K562 (cell line): ENCODE measurements around the gene ACADM. TPM values are rescaled to one million over a fixed set of nuclear protein-coding genes. Genes with fewer than 3 reads are reported as not detected.
A peak's percentile ranks its signal among the peaks of the same experiment; 100 is the strongest.

Experiments
- ARID1B ChIP-seq: fragments of 450-650 bp; IDR thresholded peaks from 2 replicates; pipeline ENCODE4 v1.6.1; 2016; ENCODE audit warnings: antibody characterized with exemption, mild to moderate bottlenecking, inconsistent platforms
- ATF7 ChIP-seq: fragments of 450-650 bp; IDR thresholded peaks from 2 replicates; pipeline ENCODE4 v1.7.1; 2014; ENCODE audit warnings: mild to moderate bottlenecking, moderate library complexity
- CREM ChIP-seq: IDR thresholded peaks from 2 replicates; pipeline ENCODE4 v1.6.1; 2014; ENCODE audit warnings: antibody characterized with exemption, low read depth
- ELF4 ChIP-seq: fragments of 450-650 bp; formaldehyde crosslinking; IDR thresholded peaks from 2 replicates; pipeline ENCODE4 v1.4.0; 2022; ENCODE audit warnings: missing genetic modification characterization
- ETV6 ChIP-seq, 3 experiments: fragments of 150-350 bp in 1 of 3; sonication (generic) in 1 of 3; formaldehyde crosslinking in 1 of 3; IDR thresholded peaks; 2 replicates each; pipeline versions ENCODE4 v1.6.1 to v1.8.0; 2014 to 2022; ENCODE audit warnings: borderline replicate concordance in 2 of 3, low read depth in 2 of 3, antibody characterized with exemption in 1 of 3, low read length in 1 of 3, mild to moderate bottlenecking in 1 of 3, missing genetic modification reagents in 1 of 3
- EZH2 ChIP-seq: IDR thresholded peaks from 2 replicates; pipeline ENCODE4 v1.6.1; 2012; ENCODE audit warnings: low read depth, mild to moderate bottlenecking, inconsistent platforms, low read length, borderline replicate concordance
- FOS ChIP-seq: IDR thresholded peaks from 3 replicates; pipeline ENCODE4 v1.6.1; 2011; ENCODE audit not compliant: insufficient read length; ENCODE audit errors: extremely low read depth
- FUS ChIP-seq: fragments of 200-400 bp; formaldehyde crosslinking; optimal IDR thresholded peaks from 2 replicates; pipeline ENCODE3; 2017; ENCODE audit warnings: low read depth, low read length
- KHSRP ChIP-seq: fragments of 450-650 bp; IDR thresholded peaks from 2 replicates; pipeline ENCODE4 v1.6.1; 2017
- MAFK ChIP-seq: IDR thresholded peaks from 2 replicates; pipeline ENCODE4 v1.6.1; 2011; ENCODE audit warnings: low read length, improper control_type of control experiment
- MECOM ChIP-seq: fragments of 250-450 bp; sonication (Bioruptor Pico); IDR thresholded peaks from 2 replicates; pipeline ENCODE4 v1.8.0; 2022; ENCODE audit warnings: inconsistent platforms
- MYC ChIP-seq, 2 experiments: fragments of 250-450 bp in 1 of 2; sonication (Bioruptor Pico) in 1 of 2; IDR thresholded peaks; 2 replicates each; pipeline versions ENCODE4 v1.5.1 to v1.6.1; 2012 to 2021; ENCODE audit warnings: low read depth in 2 of 2, borderline replicate concordance in 1 of 2, improper control_type of control experiment in 1 of 2, low read length in 1 of 2, mild to moderate bottlenecking in 1 of 2, moderate library complexity in 1 of 2
- NUFIP1 ChIP-seq: fragments of 450-650 bp; IDR thresholded peaks from 2 replicates; pipeline ENCODE4 v1.6.1; 2018; ENCODE audit not compliant: partially characterized antibody
- PHF8 ChIP-seq: fragments of 200-600 bp; sonication (generic); IDR thresholded peaks from 2 replicates; pipeline ENCODE4 v1.6.1; 2012; ENCODE audit warnings: mixed run types, mild to moderate bottlenecking, inconsistent platforms, low read length, moderate library complexity, borderline replicate concordance
- PRPF4 ChIP-seq: fragments of 200-400 bp; formaldehyde crosslinking; IDR thresholded peaks from one replicate; pipeline ENCODE4 v1.6.1; 2017; ENCODE audit warnings: low read length, low read depth, mild to moderate bottlenecking; ENCODE audit not compliant: insufficient read depth, poor library complexity, severe bottlenecking
- RB1 ChIP-seq: fragments of 450-650 bp; IDR thresholded peaks from 2 replicates; pipeline ENCODE4 v1.6.1; 2017; ENCODE audit warnings: low read depth, mild to moderate bottlenecking
- SMARCE1 ChIP-seq: fragments of 450-650 bp; IDR thresholded peaks from 2 replicates; pipeline ENCODE4 v1.7.1; 2016; ENCODE audit warnings: mild to moderate bottlenecking
- SNRNP70 ChIP-seq: fragments of 200-400 bp; formaldehyde crosslinking; optimal IDR thresholded peaks from 2 replicates; pipeline ENCODE3; 2017; ENCODE audit warnings: low read depth, low read length
- TAF15 ChIP-seq: fragments of 200-400 bp; formaldehyde crosslinking; IDR thresholded peaks from 2 replicates; pipeline ENCODE4 v1.6.1; 2017; ENCODE audit warnings: mild to moderate bottlenecking, low read depth, low read length, moderate library complexity
- ZBTB43 ChIP-seq: sonication (generic); formaldehyde crosslinking; IDR thresholded peaks from 2 replicates; pipeline ENCODE4 v1.8.0; 2023; ENCODE audit warnings: mild to moderate bottlenecking, missing genetic modification reagents
- ZNF224 ChIP-seq: sonication (generic); formaldehyde crosslinking; IDR thresholded peaks from 2 replicates; pipeline ENCODE4 v1.8.0; 2022; ENCODE audit warnings: mild to moderate bottlenecking, missing genetic modification reagents
- ZNF3 ChIP-seq: fragments of 250-450 bp; sonication (Bioruptor Pico); IDR thresholded peaks from 2 replicates; pipeline ENCODE4 v1.5.0; 2021; ENCODE audit warnings: mild to moderate bottlenecking, moderate library complexity
- ZNF316 ChIP-seq: fragments of 450-650 bp; IDR thresholded peaks from 2 replicates; pipeline ENCODE4 v1.6.1; 2016
- polyA plus RNA-seq, 8 experiments: library from polyadenylated mRNA; depleted of rRNA in 4 of 8; stranded (reverse) in 5 of 8; unstranded in 3 of 8; fragments of >200 nt; fragmentation: Nextera tagmentation in 2 of 8; fragmentation: Illumina TruSeq in 1 of 8; extraction: Ambion mirVana in 2 of 8; extraction: Trizol in 1 of 8; gene quantifications; 2 replicates each; pipeline versions ENCODE4 v1.2.1 to v1.2.3, GENCODE V29; 2011 to 2014; ENCODE audit warnings: inconsistent platforms in 1 of 8, missing spikeins in 1 of 8
- total RNA-seq, 7 experiments: library from RNA; depleted of rRNA in 6 of 7; stranded (reverse); fragments of >200 nt in 6 of 7; fragmentation: Illumina TruSeq in 2 of 7; extraction: Trizol in 2 of 7; gene quantifications; 2 replicates each; pipeline versions ENCODE4 v1.2.1 to v1.2.3, GENCODE V29; 2011 to 2021; ENCODE audit warnings: low replicate concordance in 1 of 7
- TF ChIP-seq, protein P1 (sequence below): fragments of 150-350 bp; IDR thresholded peaks from 2 replicates; pipeline ENCODE4 v1.6.1; 2014; ENCODE audit warnings: low read depth, mild to moderate bottlenecking, low read length, borderline replicate concordance

The ACADM gene
- total and polyA plus RNA-seq, 9 of the 15 experiments (the other 6 are each of a cell fraction or from before 2014, with no cell fraction given): 82.5 to 156 (median 123) TPM

GRCh38 chr1:75785983-75786853, 61.7 kb downstream of the ACADM start, which contains the start of gene RABGGTB (continued):
- TF ChIP-seq ATF7 (peak; percentile 54; the same call in 1 of the 2 replicates), NUFIP1 (no peak), ZNF316 (peak; percentile 90), MECOM (CRISPR knock-in tag) (peak; percentile 43; the same call in 1 of the 2 replicates), ZNF224 (CRISPR knock-in tag) (no peak), FUS (no peak), FOS (no peak), MYC (IDR thresholded peaks at IDR 0.05; ENCODE audit: low read depth, low read length) (peak; percentile 100), MYC (CRISPR knock-in tag; IDR thresholded peaks at IDR 0.05; ENCODE audit: borderline replicate concordance, low read depth) (peak; percentile 89; the same call in 1 of the 2 replicates), KHSRP (no peak), TAF15 (no peak), ARID1B (no peak), PRPF4 (no peak), ZBTB43 (CRISPR knock-in tag) (no peak), SNRNP70 (peak; percentile 75), ELF4 (CRISPR knock-in tag) (0 out of 2 replicates have a peak, but pooled peaks have one; percentile 36), EZH2 (no peak), CREM (peak; percentile 70), PHF8 (peak; percentile 88), ETV6 (IDR thresholded peaks at IDR 0.05; ENCODE audit: borderline replicate concordance in 1 of 2, low read depth in 2 of 2, low read length in 1 of 2) (no peak), ETV6 (CRISPR knock-in tag; IDR thresholded peaks at IDR 0.05; ENCODE audit: borderline replicate concordance) (no peak), RB1 (peak; percentile 47; the same call in 1 of the 2 replicates), ZNF3 (CRISPR knock-in tag) (no peak), MAFK (no peak), SMARCE1 (peak; percentile 15; the same call in 1 of the 2 replicates)
- TF ChIP-seq, protein P1, sequence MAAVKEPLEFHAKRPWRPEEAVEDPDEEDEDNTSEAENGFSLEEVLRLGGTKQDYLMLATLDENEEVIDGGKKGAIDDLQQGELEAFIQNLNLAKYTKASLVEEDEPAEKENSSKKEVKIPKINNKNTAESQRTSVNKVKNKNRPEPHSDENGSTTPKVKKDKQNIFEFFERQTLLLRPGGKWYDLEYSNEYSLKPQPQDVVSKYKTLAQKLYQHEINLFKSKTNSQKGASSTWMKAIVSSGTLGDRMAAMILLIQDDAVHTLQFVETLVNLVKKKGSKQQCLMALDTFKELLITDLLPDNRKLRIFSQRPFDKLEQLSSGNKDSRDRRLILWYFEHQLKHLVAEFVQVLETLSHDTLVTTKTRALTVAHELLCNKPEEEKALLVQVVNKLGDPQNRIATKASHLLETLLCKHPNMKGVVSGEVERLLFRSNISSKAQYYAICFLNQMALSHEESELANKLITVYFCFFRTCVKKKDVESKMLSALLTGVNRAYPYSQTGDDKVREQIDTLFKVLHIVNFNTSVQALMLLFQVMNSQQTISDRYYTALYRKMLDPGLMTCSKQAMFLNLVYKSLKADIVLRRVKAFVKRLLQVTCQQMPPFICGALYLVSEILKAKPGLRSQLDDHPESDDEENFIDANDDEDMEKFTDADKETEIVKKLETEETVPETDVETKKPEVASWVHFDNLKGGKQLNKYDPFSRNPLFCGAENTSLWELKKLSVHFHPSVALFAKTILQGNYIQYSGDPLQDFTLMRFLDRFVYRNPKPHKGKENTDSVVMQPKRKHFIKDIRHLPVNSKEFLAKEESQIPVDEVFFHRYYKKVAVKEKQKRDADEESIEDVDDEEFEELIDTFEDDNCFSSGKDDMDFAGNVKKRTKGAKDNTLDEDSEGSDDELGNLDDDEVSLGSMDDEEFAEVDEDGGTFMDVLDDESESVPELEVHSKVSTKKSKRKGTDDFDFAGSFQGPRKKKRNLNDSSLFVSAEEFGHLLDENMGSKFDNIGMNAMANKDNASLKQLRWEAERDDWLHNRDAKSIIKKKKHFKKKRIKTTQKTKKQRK: no peak
